Measurements from ENCODE around the gene TFIP11.
A peak's percentile ranks its signal among the peaks of the same experiment; 100 is the strongest.

The TFIP11 gene

DNA sequence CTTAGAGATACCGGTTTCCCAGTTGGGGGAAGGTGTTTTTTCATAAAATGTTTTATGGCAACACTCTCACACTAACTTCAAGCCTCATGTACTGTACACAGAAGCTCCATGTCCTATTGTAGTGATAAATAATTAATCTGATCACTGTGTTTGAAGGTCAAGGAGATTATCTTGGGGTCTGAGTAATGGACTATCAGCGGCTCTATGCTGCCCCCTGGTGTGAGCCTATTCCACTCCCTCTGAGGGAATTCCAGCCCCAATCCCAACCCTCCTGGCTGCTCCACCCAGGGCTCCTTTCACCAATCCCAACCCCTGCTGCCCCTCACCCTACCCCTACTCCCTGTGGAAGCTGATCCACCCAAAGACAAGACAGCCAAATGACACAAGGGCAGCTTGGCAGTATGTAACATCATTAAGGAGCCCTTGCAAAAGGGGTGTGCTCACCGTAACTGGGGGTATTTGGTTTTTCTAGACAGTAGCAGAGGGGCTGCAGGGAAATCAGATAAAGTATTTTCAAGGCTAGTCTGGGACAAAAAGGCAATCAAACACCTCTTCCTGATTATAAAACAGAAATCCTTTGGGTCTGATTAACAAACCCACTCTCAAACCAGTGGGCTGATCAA is 51.0 kb downstream of the TFIP11 start:
- Mint-ChIP-seq H3K9me3 (no peaks in the 10 kb centered on the region), H3K27me3 (no peaks in the 10 kb centered on the region), H3K4me3 (no peak overlapping the region), H3K27ac (no peak overlapping the region), H3K4me1 (no peaks in the 10 kb centered on the region)
- DNase-seq (no peak), ATAC-seq (no peak)

DNA sequence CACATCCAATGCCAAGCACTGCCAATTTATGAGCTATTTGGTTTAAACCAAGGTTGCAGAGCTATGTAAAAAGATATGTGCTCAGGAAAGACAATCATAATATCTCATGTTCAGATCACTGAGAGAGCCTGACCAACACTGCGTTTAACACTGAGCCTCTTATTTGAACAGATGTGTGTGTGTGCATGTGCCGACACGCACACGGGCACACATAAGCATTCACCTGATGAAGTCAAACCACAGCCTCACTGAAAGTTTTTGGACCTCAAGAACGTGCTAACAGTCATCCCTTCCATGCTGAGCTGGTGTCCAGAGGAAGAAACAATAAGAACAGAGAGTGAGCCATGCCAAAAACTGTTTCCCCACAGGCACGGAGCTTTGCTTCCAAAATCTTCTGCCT is 52.1 kb downstream of the TFIP11 start:
- H3K4me3 Mint-ChIP-seq: no peak overlapping the region
- DNase-seq (no peak), ATAC-seq (no peak)
- peak overlapping the region in 1 of 2 donors; percentile 5 for H3K27ac Mint-ChIP-seq
- no peaks in the 10 kb centered on the region for H3K9me3 Mint-ChIP-seq
- H3K27me3 Mint-ChIP-seq: no peaks in the 10 kb centered on the region
- no peaks in the 10 kb centered on the region for H3K4me1 Mint-ChIP-seq

DNA sequence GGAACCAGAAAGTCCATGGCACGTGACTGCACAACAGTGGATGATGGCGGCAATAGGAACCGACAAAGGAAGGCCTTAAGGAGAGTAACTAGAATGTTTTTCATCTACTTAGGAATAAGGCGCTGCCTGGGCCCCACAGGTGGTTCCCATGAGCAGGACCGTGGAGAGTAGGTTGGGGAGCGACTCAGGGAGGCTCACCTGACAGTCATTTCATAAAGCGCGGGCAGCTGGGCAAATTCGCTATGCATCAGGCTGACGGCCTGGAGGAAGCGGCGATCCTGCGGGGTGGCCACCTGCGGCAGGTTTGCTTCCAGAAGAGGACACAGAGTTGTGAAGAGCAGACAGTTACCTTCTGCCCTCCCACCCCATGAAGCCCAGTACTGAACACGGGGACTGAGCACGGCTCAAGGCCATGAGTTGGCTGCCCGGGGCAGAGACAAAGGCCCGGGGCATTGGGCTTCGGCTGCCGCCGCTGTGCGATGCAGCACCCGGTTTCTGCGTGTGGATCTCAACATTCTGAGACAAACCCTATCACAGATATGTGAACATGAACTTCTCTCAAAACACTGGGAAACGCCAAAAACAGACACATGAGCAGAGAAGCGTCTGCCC is 54.5 kb downstream of the TFIP11 start:
- Mint-ChIP-seq H3K9me3 (no peaks in the 10 kb centered on the region), H3K27ac (no peak overlapping the region), H3K4me3 (no peak overlapping the region), H3K4me1 (no peaks in the 10 kb centered on the region), H3K27me3 (no peaks in the 10 kb centered on the region)
- no peak for DNase-seq
- ATAC-seq: no peak

DNA sequence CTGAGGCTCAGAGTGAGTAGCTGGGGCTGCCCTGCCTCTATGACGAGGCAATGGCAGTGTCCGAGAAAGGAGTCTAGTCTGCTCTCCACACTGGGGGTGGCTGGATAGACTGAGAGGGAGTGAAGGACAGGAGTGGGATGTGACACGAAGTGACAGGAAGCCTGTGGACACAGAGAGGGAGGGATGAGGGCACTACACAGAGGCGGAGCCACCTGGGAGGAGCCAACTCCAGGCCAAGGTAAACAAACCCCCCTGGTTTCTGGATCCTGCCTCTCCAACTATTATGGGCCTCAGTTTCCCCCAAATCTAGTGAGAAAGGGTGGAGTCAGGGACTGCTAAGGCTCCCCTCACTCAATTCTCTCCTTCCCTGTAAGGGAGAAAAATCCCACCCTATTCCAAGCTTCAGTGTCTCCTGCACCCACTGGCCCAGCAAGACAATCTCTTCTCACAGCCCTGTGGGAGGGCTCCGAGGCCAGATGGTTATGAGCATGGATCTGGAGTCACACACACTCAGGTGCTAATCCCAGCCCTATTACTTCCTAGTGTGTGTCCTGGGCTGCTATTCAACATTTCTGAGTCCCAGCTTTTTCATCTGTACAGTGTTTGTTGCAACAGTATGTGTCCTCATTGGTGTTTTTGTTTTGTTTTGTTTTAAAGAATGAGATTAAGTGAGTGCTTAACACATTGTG is 58.3 kb downstream of the TFIP11 start:
- Mint-ChIP-seq H3K4me3 (no peak overlapping the region), H3K9me3 (no peaks in the 10 kb centered on the region), H3K27ac (no peak overlapping the region), H3K27me3 (no peaks in the 10 kb centered on the region), H3K4me1 (no peaks in the 10 kb centered on the region)
- DNase-seq (no peak), ATAC-seq (no peak)

DNA sequence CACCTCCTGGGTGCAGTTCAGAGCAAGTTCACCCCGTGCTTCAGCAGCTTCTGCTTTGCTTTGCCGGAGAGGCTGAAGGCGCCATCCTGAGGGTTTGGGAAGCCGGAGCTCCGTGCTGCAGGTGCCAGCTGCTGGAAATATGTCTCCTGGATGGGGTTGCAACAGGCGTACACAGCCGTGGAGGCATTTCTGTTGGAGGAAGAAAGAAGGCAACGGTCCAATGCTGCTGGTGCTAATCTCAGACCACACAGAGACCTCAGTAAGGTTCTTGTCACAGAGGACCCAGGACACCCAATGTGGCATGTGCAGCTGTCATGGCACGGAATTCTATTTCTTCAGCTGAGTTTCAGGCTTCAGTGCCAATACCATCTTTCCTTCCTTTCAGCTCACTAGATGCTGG is 59.1 kb downstream of the TFIP11 start:
- Mint-ChIP-seq H3K4me3 (no peak overlapping the region), H3K9me3 (no peaks in the 10 kb centered on the region), H3K27ac (no peak overlapping the region), H3K27me3 (no peaks in the 10 kb centered on the region), H3K4me1 (peaks cover under 1% of the 10 kb centered on the region)
- DNase-seq: no peak
- ATAC-seq: no peak

DNA sequence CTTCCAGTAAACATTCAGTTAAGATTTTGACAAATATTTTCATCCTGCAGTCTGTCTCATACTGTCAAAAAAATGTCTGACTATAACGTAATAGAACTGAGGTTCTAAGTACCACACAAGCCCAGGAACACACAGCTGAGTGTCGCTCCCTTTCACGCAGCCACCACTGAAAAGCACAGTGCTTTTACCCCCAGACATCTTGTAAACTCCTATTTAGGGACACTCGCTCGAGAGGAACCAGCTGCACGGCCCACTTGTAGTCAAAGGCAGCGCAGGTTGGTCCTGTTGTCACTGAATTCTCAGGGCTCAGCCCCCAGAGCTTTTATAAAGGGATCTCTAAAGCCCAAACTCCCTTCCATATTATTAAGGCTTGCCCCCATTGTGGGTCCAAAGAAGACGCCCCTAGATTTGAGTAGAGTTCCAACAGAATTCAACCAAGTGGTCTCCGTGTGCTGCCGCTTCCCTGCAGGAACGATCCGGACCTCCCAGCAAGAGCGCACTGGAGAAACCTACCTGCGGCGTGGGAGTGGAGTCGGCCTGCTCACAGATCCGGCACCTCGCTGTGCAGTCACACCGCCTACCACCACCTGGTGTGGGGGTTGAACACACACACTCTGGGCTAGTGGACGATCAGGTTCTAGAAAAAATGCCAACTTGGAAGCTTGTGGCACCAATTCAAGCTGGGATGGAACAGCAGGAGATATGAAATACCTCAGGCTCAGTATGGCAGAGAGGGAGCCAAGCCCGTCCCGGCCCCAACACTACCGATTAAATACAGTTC is 59.8 kb downstream of the TFIP11 start:
- no peaks in the 10 kb centered on the region for H3K9me3 Mint-ChIP-seq
- no peaks in the 10 kb centered on the region for H3K27me3 Mint-ChIP-seq
- H3K4me3 Mint-ChIP-seq: no peak overlapping the region
- ATAC-seq (no peak), DNase-seq (no peak)
- H3K27ac Mint-ChIP-seq: no peak overlapping the region
- peaks cover 6% of the 10 kb centered on the region for H3K4me1 Mint-ChIP-seq

DNA sequence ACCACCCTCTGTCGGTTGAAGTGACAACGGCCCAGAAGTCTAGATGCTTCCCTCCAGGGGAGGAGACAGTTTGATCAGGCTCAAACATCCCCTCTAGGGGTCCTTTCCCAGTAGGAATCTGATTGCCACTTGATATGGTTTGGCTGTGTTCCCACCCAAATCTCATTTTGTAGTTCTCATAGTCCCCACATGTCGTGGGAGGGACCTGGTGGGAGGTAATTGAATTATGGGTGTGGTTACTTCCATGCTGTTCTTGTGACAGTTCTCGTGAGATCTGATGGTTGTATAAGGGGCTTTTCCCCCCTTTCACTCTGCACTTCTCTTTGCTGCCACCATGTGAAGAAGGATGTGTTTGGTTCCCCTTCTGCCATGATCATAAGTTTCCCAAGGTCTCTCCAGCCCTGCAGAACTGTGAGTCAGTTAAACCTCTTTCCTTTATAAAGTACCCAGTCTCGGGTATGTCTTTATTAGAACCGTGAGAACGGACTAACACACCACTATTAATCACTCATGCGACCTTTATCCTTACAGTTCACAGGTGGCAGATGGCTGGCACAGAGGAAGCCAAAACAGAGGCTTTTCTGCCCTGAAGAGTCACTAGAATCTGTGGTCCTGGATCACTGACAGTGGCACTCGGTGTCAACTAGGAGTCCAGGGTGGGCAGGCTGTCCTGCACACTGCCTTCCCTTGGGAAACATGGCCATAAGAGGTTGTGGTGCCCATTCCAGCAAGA is 61.7 kb downstream of the TFIP11 start:
- no peaks in the 10 kb centered on the region for H3K27me3 Mint-ChIP-seq
- peaks cover 6% of the 10 kb centered on the region for H3K4me1 Mint-ChIP-seq
- H3K27ac Mint-ChIP-seq: no peak overlapping the region
- no peaks in the 10 kb centered on the region for H3K9me3 Mint-ChIP-seq
- ATAC-seq: no peak
- DNase-seq: no peak
- H3K4me3 Mint-ChIP-seq: no peak overlapping the region

DNA sequence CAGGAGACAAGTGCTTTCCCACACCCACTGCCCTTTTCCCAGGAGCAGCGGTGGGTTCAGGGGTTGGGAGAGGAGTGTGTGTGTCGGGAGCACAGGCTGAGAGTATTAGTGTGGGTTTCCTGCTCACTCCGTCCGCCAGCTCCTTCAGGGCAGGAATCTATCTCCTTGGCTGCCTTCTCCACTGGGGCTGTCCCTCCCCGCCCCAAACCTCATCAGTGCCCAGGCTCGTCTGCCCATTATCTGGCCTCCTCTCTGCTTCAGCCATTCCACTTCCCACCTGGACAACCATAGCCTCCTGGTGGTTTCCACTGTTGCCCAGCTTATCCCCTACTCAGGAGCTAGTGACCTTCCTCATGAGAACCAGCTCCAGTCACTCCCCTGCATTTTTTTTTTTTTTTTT is 63.3 kb downstream of the TFIP11 start:
- no peak overlapping the region for H3K27ac Mint-ChIP-seq
- no peaks in the 10 kb centered on the region for H3K27me3 Mint-ChIP-seq
- no peak overlapping the region for H3K4me3 Mint-ChIP-seq
- H3K9me3 Mint-ChIP-seq: no peaks in the 10 kb centered on the region
- peaks cover 6% of the 10 kb centered on the region for H3K4me1 Mint-ChIP-seq
- ATAC-seq: no peak
- no peak for DNase-seq

DNA sequence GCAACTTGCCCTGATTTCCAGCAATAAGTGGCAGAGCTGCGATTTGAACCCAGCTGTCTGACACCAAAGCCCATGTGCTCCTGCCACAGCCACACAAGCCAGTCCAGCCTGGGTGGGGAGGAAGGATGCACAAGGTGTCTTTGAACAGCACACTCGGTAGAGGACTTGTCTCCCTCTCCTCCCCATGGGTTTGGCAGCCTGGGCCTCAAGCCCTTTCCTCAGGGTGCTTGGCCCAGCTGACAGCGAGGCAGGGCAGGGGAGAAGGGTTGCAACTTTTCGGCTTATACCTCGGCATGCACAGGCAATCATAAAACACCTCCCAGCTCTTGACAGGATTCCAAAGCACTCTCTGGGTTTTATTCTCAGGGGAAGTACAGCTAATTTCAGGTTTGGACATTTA is 63.9 kb downstream of the TFIP11 start:
- Mint-ChIP-seq H3K27me3 (no peaks in the 10 kb centered on the region), H3K9me3 (no peaks in the 10 kb centered on the region), H3K27ac (no peak overlapping the region), H3K4me3 (no peak overlapping the region), H3K4me1 (peaks cover 6% of the 10 kb centered on the region)
- no peak for DNase-seq
- no peak for ATAC-seq

DNA sequence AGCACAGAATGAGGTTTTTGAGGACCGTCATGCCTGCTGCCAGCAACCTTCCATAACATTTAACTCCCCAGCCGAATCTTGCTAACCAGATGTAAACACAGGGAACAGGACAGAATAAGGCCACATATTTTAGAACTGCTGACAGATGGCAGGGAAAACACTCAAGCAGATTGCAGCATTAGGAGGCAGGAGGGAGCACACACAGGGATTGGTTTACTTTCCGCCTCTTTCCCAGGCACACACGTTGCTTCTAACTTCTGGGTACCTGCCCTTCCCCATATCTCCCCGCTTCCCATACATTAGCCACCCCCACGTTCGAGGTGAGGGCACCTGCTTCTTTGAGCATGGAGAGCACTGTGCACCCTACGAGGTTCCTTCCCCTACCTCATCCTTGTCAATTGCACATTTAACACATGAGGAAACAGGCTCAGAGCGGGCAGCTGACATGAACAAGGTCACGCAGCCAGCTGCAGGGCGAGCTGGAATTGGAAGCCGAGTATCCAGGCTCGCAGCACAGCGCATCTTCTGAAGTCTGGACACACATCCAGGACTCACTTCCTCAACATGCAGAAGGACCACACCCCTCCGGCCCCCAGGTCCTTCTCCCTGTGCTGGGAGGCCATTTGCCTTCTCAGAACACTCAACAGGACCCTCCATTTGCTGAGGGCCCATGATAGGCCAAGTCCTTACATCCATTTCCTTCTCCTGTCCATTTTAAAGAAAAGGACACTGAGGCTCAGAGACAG is 64.5 kb downstream of the TFIP11 start:
- H3K4me3 Mint-ChIP-seq: no peak overlapping the region
- H3K9me3 Mint-ChIP-seq: no peaks in the 10 kb centered on the region
- peak overlapping the region in 1 of 2 donors; percentile 70 for H3K27ac Mint-ChIP-seq
- peaks cover 6% of the 10 kb centered on the region for H3K4me1 Mint-ChIP-seq
- no peaks in the 10 kb centered on the region for H3K27me3 Mint-ChIP-seq
- DNase-seq: no peak
- ATAC-seq: no peak

DNA sequence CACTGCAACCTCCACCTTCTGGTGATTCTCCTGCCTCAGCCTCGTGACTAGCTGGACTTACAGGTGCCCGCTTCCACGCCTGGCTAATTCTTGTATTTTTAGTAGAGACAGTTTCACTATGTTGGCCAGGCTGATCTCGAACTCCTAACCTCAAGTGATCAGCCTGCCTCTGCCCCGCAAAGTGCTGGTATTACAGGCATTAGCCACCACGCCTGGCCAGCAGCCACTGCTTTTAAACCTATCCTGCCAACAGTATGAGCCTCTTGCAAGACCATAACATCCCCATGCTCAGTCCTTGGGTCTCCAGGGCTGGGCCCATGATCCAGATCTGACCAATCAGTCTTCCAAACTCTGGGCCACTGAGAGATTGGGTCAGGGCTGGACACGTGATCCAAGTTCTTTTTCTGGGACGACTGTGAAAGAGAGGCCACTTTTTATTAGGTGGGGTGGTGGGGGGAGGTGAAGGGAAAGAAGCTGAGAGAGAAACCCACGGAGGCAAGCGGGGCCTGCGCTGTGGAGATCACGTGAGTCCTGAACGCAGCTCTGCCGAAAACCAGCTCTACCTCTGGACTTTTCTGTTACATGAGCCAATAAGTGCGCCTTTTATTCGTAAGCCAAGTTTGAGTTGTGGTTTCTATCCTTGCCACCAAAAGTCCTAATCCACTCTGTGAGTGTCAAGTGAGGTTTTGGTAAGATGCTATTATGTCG is 65.3 kb downstream of the TFIP11 start:
- DNase-seq (no peak), ATAC-seq (no peak)
- Mint-ChIP-seq H3K27me3 (no peaks in the 10 kb centered on the region), H3K4me1 (peaks cover 6% of the 10 kb centered on the region), H3K4me3 (no peak overlapping the region), H3K9me3 (no peaks in the 10 kb centered on the region), H3K27ac (no peak overlapping the region)

DNA sequence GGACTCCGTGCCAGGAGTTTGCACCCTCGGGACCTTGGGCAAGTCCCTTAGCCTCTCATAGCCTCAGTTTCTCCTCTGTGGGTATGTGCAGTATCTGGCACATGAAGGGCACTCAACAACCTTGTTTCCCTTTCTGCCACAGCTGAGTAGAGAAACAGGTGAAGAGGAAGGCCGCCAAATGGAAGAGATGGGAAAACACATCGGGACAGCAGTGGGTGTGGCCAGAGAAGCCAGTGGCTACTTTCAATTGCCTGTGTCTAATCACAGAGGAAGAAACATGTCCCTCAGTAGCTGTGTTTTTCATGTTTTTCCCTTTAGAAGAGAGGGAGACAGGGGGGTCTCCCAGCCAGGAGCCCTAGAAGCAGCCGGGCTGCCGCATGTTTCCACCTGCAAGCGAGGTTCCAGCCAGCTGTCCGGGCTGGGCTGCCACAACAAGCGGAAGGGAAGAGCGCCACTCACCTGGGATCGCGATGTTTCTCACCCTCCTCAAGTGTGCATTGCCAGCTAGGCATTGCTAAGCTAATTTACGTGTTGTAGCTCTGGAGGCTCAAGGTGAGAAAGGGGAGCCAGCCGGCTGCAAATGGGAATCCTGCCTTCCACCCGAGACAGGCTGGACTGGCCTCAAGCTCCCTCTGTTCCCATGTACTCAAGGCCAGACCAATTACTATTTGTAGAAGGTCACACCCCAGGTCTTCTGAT is 66.5 kb downstream of the TFIP11 start:
- no peak for DNase-seq
- peaks cover 6% of the 10 kb centered on the region for H3K4me1 Mint-ChIP-seq
- no peak overlapping the region for H3K4me3 Mint-ChIP-seq
- no peak for ATAC-seq
- H3K9me3 Mint-ChIP-seq: no peaks in the 10 kb centered on the region
- H3K27me3 Mint-ChIP-seq: no peaks in the 10 kb centered on the region
- no peak overlapping the region for H3K27ac Mint-ChIP-seq

DNA sequence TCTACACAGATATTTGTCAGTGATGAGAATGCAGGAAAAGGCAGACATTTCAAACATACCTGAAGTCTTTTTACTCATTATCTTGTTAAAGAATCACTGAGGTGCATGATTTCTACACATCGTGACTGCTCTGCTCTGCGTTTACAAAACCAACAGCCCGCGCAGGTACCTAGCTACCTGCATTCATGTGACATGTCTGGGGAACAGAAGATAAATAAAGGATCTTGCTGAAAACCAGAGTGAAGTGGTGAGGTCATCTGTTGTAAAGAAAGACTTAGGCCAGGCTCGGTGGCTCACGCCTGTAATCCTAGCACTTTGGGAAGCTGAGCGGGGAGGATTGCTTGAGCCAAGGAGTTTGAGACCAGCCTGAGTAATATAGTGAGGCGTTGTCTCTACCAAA is 67.5 kb downstream of the TFIP11 start:
- no peaks in the 10 kb centered on the region for H3K27me3 Mint-ChIP-seq
- peaks cover 6% of the 10 kb centered on the region for H3K4me1 Mint-ChIP-seq
- ATAC-seq (no peak), DNase-seq (no peak)
- no peak overlapping the region for H3K27ac Mint-ChIP-seq
- no peaks in the 10 kb centered on the region for H3K9me3 Mint-ChIP-seq
- H3K4me3 Mint-ChIP-seq: no peak overlapping the region

All from stimulated activated naive CD8-positive, alpha-beta T cell treated with anti-CD3 and anti-CD28 coated beads, Interleukin-15, amount 100 ng/mL, for 72 hours (primary cell).